H1 (cell line): ENCODE results near the gene FMNL1. TPM values are rescaled to one million over a fixed set of nuclear protein-coding genes. Genes with fewer than 3 reads are reported as not detected.

Source experiments
- CHD7 ChIP-seq: fragments of 300-600 bp; sonication (generic); IDR thresholded peaks from 2 replicates; pipeline ENCODE4 v1.7.1; 2012; ENCODE audit warnings: low read length, moderate library complexity, mild to moderate bottlenecking, inconsistent platforms; ENCODE audit not compliant: insufficient replicate concordance
- JUND ChIP-seq: IDR thresholded peaks from 2 replicates; pipeline ENCODE4 v1.6.1; 2011; ENCODE audit warnings: mild to moderate bottlenecking, improper control_type of control experiment, low read length
- KDM1A ChIP-seq: fragments of 200-600, 300-600 bp; sonication (generic); IDR thresholded peaks from 2 replicates; pipeline ENCODE4 v1.7.1; 2016; ENCODE audit warnings: mild to moderate bottlenecking, low read length, borderline replicate concordance
- KDM5A ChIP-seq: fragments of 200-600 bp; IDR thresholded peaks from 2 replicates; pipeline ENCODE4 v1.7.1; 2012; ENCODE audit warnings: mild to moderate bottlenecking, low read length, inconsistent platforms, mixed read lengths
- NRF1 ChIP-seq: IDR thresholded peaks from 2 replicates; pipeline ENCODE4 v1.6.1; 2011; ENCODE audit warnings: mild to moderate bottlenecking, low read depth, low read length, improper control_type of control experiment
- POLR2A ChIP-seq, 2 experiments: IDR thresholded peaks; 1 replicate in 1 of 2; 2 replicates in 1 of 2; pipeline ENCODE4 v1.6.1; 2011; ENCODE audit warnings: low read depth in 2 of 2, low read length in 2 of 2, mild to moderate bottlenecking in 2 of 2; ENCODE audit errors: control extremely low read depth in 1 of 2
- SIN3A ChIP-seq, 2 experiments: IDR thresholded peaks in 1 of 2; conservative IDR thresholded peaks in 1 of 2; 2 replicates each; pipeline ENCODE4 v1.6.1; 2011 to 2012; ENCODE audit warnings: low read length in 2 of 2, improper control_type of control experiment in 1 of 2, low read depth in 1 of 2, mild to moderate bottlenecking in 1 of 2
- SIX5 ChIP-seq: IDR thresholded peaks from 2 replicates; pipeline ENCODE4 v1.6.1; 2011; ENCODE audit warnings: mild to moderate bottlenecking, low read depth, low read length
- TAF7 ChIP-seq: optimal IDR thresholded peaks from 2 replicates; pipeline ENCODE3; 2011; ENCODE audit warnings: low read depth, mild to moderate bottlenecking, inconsistent platforms, low read length, moderate library complexity, borderline replicate concordance
- TBP ChIP-seq: IDR thresholded peaks from 2 replicates; pipeline ENCODE4 v1.6.1; 2011; ENCODE audit warnings: low read depth, low read length, improper control_type of control experiment
- polyA plus RNA-seq, 7 experiments: library from polyadenylated mRNA; depleted of rRNA in 3 of 7; stranded (reverse) in 5 of 7; unstranded in 2 of 7; fragments of >200 nt in 5 of 7; fragments of 200-250 nt in 2 of 7; gene quantifications; 1 replicate in 5 of 7; 2 replicates in 1 of 7; 4 replicates in 1 of 7; pipeline versions ENCODE4 v1.2.1 to v1.2.3, GENCODE V29; 2011 to 2013; ENCODE audit warnings: missing spikeins in 2 of 7, mixed read lengths in 2 of 7
- total RNA-seq: library from RNA; stranded (reverse); fragmentation: NEBNext Ultra II Directional; extraction: Animal tissue kit (Norgen Biotek cat#: 25700); gene quantifications from 2 replicates; pipeline ENCODE4 v1.2.1, GENCODE V29; 2021

FMNL1 gene
- total and polyA plus RNA-seq, 2 of the 8 experiments (the other 6 are each of a cell fraction or from before 2014, with no cell fraction given): 2.5 to 8.6 TPM

DNA sequence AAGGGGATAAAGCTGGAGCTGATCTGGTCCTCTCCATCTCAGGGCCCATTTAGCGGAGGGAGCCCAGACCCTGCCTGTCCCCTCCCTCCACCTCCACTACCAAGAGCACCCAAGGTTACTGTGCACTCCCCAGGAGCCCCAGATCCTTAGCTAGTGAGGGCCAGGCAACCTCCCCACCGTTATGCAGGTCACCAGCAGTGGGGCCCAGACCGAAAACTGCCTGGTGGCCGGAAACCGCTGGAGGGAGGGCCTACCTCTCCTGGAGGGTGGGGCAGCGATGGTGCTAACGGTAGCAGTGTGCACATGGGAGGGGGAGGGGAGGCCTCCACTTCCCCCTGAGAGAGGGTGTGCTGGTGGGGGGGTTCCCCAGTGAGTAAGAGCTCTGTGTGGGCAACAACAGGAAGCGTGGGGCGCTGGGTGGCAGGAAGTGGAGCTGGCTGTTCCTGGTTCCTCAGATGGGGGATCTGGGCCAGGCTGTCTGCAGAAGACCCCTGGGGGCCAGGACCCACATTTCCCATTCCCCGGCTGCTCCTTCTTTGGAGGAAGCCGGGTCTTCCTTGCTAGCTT, 4.4 kb downstream of the FMNL1 start (continued):
- no peak for TF ChIP-seq CHD7
- TF ChIP-seq SIN3A (conservative IDR thresholded peaks at IDR 0.05 in 1 of 2, IDR thresholded peaks at IDR 0.05 in 1 of 2; ENCODE audit: low read depth in 1 of 2, low read length in 2 of 2): no peak
- TF ChIP-seq POLR2A (IDR thresholded peaks at IDR 0.05; ENCODE audit: control extremely low read depth in 1 of 2, low read depth in 2 of 2, low read length in 2 of 2): no peak
- TF ChIP-seq SIX5: no peak
- no peak for TF ChIP-seq TBP
- no peak for TF ChIP-seq KDM1A
- TF ChIP-seq TAF7: no peak
- TF ChIP-seq JUND: no peak
- no peak for TF ChIP-seq NRF1
- TF ChIP-seq KDM5A: no peak
- TF ChIP-seq, all 59 proteins: peak for 0
